Measurements from ENCODE around the gene C1QTNF7.

The C1QTNF7 gene

DNA sequence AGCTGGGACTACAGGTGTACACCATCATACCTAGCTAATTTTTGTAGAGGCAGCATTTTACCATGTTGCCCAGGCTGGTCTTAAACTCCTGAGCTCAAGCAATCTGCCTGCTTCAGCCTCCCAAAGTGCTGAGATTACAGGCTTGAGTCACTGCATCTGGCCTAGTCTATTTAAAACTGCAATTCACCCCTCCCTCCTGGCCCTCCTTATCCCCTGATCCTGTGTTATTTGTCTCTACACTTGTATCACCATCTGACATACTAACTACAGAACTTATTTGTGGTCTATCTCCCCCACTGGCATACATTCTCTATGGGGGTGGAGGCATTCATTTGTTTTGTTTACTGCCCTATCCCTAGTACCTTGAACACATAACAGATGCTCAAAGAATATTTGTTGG is 65.6 kb downstream of the C1QTNF7 start:
- Histone ChIP-seq H3K27me3 (ENCODE audit: control insufficient read depth, insufficient read depth, low read length) (no peaks in the 10 kb centered on the region), H3K36me3 (ENCODE audit: control insufficient read depth, low read depth, low read length) (no peaks in the 10 kb centered on the region), H3K4me3 (ENCODE audit: low read length) (no peak overlapping the region), H3K9ac (ENCODE audit: low read length) (no peak overlapping the region), H3K27ac (ENCODE audit: low read length) (no peak overlapping the region), H3K4me1 (ENCODE audit: control insufficient read depth, low read depth, low read length) (no peaks in the 10 kb centered on the region), H3K9me3 (ENCODE audit: control insufficient read depth, low read depth, low read length) (no peaks in the 10 kb centered on the region)

- Histone ChIP-seq H3K4me3 (ENCODE audit: low read length) (no peak overlapping the region), H3K4me1 (ENCODE audit: control insufficient read depth, low read depth, low read length) (no peaks in the 10 kb centered on the region), H3K27ac (ENCODE audit: low read length) (no peak overlapping the region), H3K27me3 (ENCODE audit: control insufficient read depth, insufficient read depth, low read length) (no peaks in the 10 kb centered on the region), H3K9ac (ENCODE audit: low read length) (no peak overlapping the region), H3K36me3 (ENCODE audit: control insufficient read depth, low read depth, low read length) (no peaks in the 10 kb centered on the region), H3K9me3 (ENCODE audit: control insufficient read depth, low read depth, low read length) (no peaks in the 10 kb centered on the region)
Observed at GRCh38 chr4:15495621-15496020, 67.8 kb downstream of the C1QTNF7 start.
